SK-N-SH (cell line): Measurements from ENCODE around the gene CGB2. TPM values are rescaled to one million over a fixed set of nuclear protein-coding genes. Genes with fewer than 3 reads are reported as not detected.

ENCODE experiments used
- CTCF ChIA-PET: fragments of 300-600, 350-600 bp; formaldehyde crosslinking; extraction: SDS; loops from one replicate; lab custom pipeline; 2021; lab: Yijun Ruan, JAX
- POLR2A ChIA-PET: fragments of 350-600 bp; sonication (Branson Sonifier 250); formaldehyde crosslinking; extraction: SDS; loops from one replicate; lab custom pipeline; 2020; ENCODE audit warnings: antibody characterized with exemption, inconsistent platforms; lab: Yijun Ruan, JAX
- DNase-seq: peaks from one replicate; pipeline ENCODE4 v3.0.0; 2012
- H2AFZ ChIP-seq: fragments of 200-600 bp; sonication (generic); 2 replicates; pipeline ENCODE4 v1.8.1; 2016; ENCODE audit warnings: antibody characterized with exemption, mild to moderate bottlenecking, low read depth
- H3F3A ChIP-seq: fragments of 200-600 bp; sonication (generic); replicated peaks from 2 replicates; pipeline ENCODE3; 2016; ENCODE audit warnings: antibody characterized with exemption, mild to moderate bottlenecking; ENCODE audit not compliant: insufficient read depth
- H3K27ac ChIP-seq, 2 experiments: fragments of 200-500 bp in 1 of 2; fragments of 200-600 bp in 1 of 2; sonication (Bioruptor generic) in 1 of 2; sonication (generic), shearing (Covaris generic) in 1 of 2; 2 replicates each; pipeline versions ENCODE4 v1.5.1 to v1.6.1; 2014 to 2016; ENCODE audit warnings: low read depth in 2 of 2, inconsistent platforms in 1 of 2, low read length in 1 of 2, mild to moderate bottlenecking in 1 of 2, mixed read lengths in 1 of 2
- H3K27me3 ChIP-seq: fragments of 200-600 bp; sonication (generic), shearing (Covaris generic); 2 replicates; pipeline ENCODE4 v1.6.1; 2016; ENCODE audit warnings: mixed run types; ENCODE audit not compliant: insufficient read depth
- H3K36me3 ChIP-seq, 2 experiments: fragments of 200-500 bp in 1 of 2; fragments of 200-600 bp in 1 of 2; sonication (Bioruptor generic) in 1 of 2; sonication (generic) in 1 of 2; replicated peaks in 1 of 2; 2 replicates each; pipeline versions ENCODE3 to v1.5.1; 2014 to 2016; ENCODE audit warnings: low read length in 1 of 2, mild to moderate bottlenecking in 1 of 2; ENCODE audit not compliant: insufficient read depth in 2 of 2, control insufficient read depth in 1 of 2
- H3K4me1 ChIP-seq, 2 experiments: fragments of 200-500 bp in 1 of 2; fragments of 200-600 bp in 1 of 2; sonication (Bioruptor generic) in 1 of 2; sonication (generic), shearing (Covaris generic) in 1 of 2; 2 replicates each; pipeline versions ENCODE4 v1.5.1 to v1.6.1; 2014 to 2016; ENCODE audit warnings: low read depth in 1 of 2, low read length in 1 of 2, mixed run types in 1 of 2; ENCODE audit not compliant: insufficient read depth in 2 of 2, control insufficient read depth in 1 of 2
- H3K4me2 ChIP-seq: fragments of 200-600 bp; sonication (generic), shearing (Covaris generic); 2 replicates; pipeline ENCODE4 v1.6.1; 2017; ENCODE audit warnings: mixed run types
- H3K4me3 ChIP-seq, 2 experiments: fragments of 200-500 bp in 1 of 2; fragments of 200-600 bp in 1 of 2; sonication (Bioruptor generic) in 1 of 2; sonication (generic), shearing (Covaris generic) in 1 of 2; 2 replicates each; pipeline versions ENCODE4 v1.5.1 to v1.8.1; 2014 to 2016; ENCODE audit warnings: low read depth in 2 of 2, inconsistent platforms in 1 of 2, low read length in 1 of 2, mild to moderate bottlenecking in 1 of 2, mixed read lengths in 1 of 2, moderate library complexity in 1 of 2
- H3K79me2 ChIP-seq: fragments of 200-600 bp; sonication (generic); 2 replicates; pipeline ENCODE4 v1.8.1; 2017; ENCODE audit warnings: mild to moderate bottlenecking; ENCODE audit not compliant: insufficient read depth
- H3K9ac ChIP-seq: fragments of 200-600 bp; sonication (generic); 2 replicates; pipeline ENCODE4 v1.6.1; 2017; ENCODE audit warnings: mixed run types
- H3K9me2 ChIP-seq: fragments of 200-600 bp; sonication (generic); 2 replicates; pipeline ENCODE4 v1.6.1; 2017; ENCODE audit warnings: mixed run types
- H3K9me3 ChIP-seq: fragments of 200-600 bp; sonication (generic); 2 replicates; pipeline ENCODE4 v1.6.1; 2017; ENCODE audit warnings: mixed run types, mild to moderate bottlenecking, moderate library complexity
- H4K20me1 ChIP-seq: fragments of 200-600 bp; sonication (generic); 2 replicates; pipeline ENCODE4 v1.6.1; 2017; ENCODE audit warnings: mild to moderate bottlenecking, mixed run types; ENCODE audit not compliant: insufficient read depth
- EZH2phosphoT487 ChIP-seq: fragments of 200-600 bp; sonication (generic); IDR thresholded peaks from 2 replicates; pipeline ENCODE4 v1.6.1; 2017; ENCODE audit warnings: low read depth, mixed run types, mild to moderate bottlenecking, antibody characterized with exemption, moderate library complexity, borderline replicate concordance
- FOSL2 ChIP-seq: IDR thresholded peaks from 2 replicates; pipeline ENCODE4 v1.4.0; 2012; ENCODE audit warnings: low read depth, mild to moderate bottlenecking, moderate library complexity, borderline replicate concordance
- GABPA ChIP-seq: IDR thresholded peaks from 2 replicates; pipeline ENCODE4 v1.4.0; 2012; ENCODE audit warnings: low read depth, mild to moderate bottlenecking
- GATA2 ChIP-seq: sonication (generic); formaldehyde crosslinking; IDR thresholded peaks from 2 replicates; pipeline ENCODE4 v1.5.0; 2020; ENCODE audit warnings: mild to moderate bottlenecking, missing genetic modification reagents
- JUND ChIP-seq: IDR thresholded peaks from 2 replicates; pipeline ENCODE4 v1.4.0; 2012
- MEF2A ChIP-seq: IDR thresholded peaks from 2 replicates; pipeline ENCODE4 v1.4.0; 2012; ENCODE audit warnings: low read depth, borderline replicate concordance
- NFIC ChIP-seq: IDR thresholded peaks from 2 replicates; pipeline ENCODE4 v1.4.0; 2012; ENCODE audit warnings: borderline replicate concordance
- REST ChIP-seq: IDR thresholded peaks from 2 replicates; pipeline ENCODE4 v1.6.1; 2012; ENCODE audit warnings: mild to moderate bottlenecking, low read depth, low read length, moderate library complexity
- SIN3A ChIP-seq: IDR thresholded peaks from 2 replicates; pipeline ENCODE4 v1.6.1; 2012; ENCODE audit warnings: low read depth, mild to moderate bottlenecking, low read length, moderate library complexity, borderline replicate concordance
- USF1 ChIP-seq: IDR thresholded peaks from 2 replicates; pipeline ENCODE4 v1.4.0; 2012; ENCODE audit warnings: low read depth, borderline replicate concordance
- YY1 ChIP-seq: IDR thresholded peaks from 2 replicates; pipeline ENCODE4 v1.4.0; 2012; ENCODE audit warnings: low read depth, mild to moderate bottlenecking
- WGBS: methylation state at CpG from one replicate; pipeline ENCODE4 v1.1.6; 2017; ENCODE audit warnings: low lambda C conversion rate; 5-methylcytosine and 5-hydroxymethylcytosine counted together
- polyA plus RNA-seq, 3 experiments: library from polyadenylated mRNA; depleted of rRNA; stranded (reverse); fragments of >200 nt; gene quantifications; 2 replicates each; pipeline ENCODE4 v1.2.3, GENCODE V29; 2012
- TF ChIP-seq, protein P1 (sequence below): fragments of 150-350 bp; IDR thresholded peaks from 2 replicates; pipeline ENCODE4 v1.6.1; 2017; ENCODE audit warnings: antibody characterized with exemption, low read length, low read depth, borderline replicate concordance
- TF ChIP-seq, protein P2 (sequence below): IDR thresholded peaks from 2 replicates; pipeline ENCODE4; 2012
- TF ChIP-seq, protein P3 (sequence below): IDR thresholded peaks from 2 replicates; pipeline ENCODE4 v1.4.0; 2012; ENCODE audit warnings: low read depth

CGB2 gene
- polyA plus RNA-seq, 1 of the 3 experiments (the other 2 are of a cell fraction): 0.64 TPM

DNA sequence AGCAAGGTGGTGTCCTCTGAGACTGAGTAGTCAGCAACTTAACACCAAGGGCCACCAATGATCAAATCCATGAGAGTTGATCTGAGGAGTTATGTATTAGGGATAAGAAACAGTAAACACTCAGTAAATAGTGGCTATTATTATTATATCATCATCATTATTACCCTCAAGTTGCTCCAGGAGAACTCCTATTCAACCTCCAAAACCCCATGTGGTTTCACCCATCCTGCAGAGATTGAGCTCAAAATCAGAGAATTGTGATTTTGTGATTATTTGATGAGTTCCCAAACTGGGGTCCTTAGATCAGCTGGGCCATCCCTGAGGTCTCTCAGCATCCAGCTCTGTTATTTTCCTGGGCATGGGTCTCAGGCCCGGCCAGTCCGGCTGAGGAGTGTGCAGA lies 29.3 kb downstream of the CGB2 start:
- peaks cover 66% of the 10 kb centered on the region for H3K79me2 ChIP-seq
- H3K9me2 ChIP-seq: no peaks in the 10 kb centered on the region
- H3K27me3 ChIP-seq: no peaks in the 10 kb centered on the region
- ChIA-PET POLR2A (no interaction called here), CTCF (interaction anchor here (1.4 to 3.0 kb wide), 4 partner anchors 8 to 147 kb away, joined by 3 to 10 read pairs (median 6); partner anchors contain the start of genes GYS1 and RUVBL2)
- TF ChIP-seq, protein P1, sequence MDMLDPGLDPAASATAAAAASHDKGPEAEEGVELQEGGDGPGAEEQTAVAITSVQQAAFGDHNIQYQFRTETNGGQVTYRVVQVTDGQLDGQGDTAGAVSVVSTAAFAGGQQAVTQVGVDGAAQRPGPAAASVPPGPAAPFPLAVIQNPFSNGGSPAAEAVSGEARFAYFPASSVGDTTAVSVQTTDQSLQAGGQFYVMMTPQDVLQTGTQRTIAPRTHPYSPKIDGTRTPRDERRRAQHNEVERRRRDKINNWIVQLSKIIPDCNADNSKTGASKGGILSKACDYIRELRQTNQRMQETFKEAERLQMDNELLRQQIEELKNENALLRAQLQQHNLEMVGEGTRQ: no peak
- TF ChIP-seq GATA2 (CRISPR knock-in tag) (no peak), EZH2phosphoT487 (no peak)
- H3K9ac ChIP-seq: no peak overlapping the region
- no peak for DNase-seq
- H2AFZ ChIP-seq: no peak overlapping the region
- H3K9me3 ChIP-seq: no peaks in the 10 kb centered on the region
- no peak overlapping the region for H3K4me2 ChIP-seq
- peaks cover 0 to 23% of the 10 kb centered on the region in 2 experiments; a peak in 2 of 4 replicates for H3K4me1 ChIP-seq
- H3K4me3 ChIP-seq: no peak overlapping the region
- H3F3A ChIP-seq: peaks cover 12% of the 10 kb centered on the region
- no peaks in the 10 kb centered on the region for H3K36me3 ChIP-seq
- 100% methylated on average over 1 of the region's 2 CpGs for WGBS
- no peak overlapping the region for H3K27ac ChIP-seq
- no peaks in the 10 kb centered on the region for H4K20me1 ChIP-seq

DNA sequence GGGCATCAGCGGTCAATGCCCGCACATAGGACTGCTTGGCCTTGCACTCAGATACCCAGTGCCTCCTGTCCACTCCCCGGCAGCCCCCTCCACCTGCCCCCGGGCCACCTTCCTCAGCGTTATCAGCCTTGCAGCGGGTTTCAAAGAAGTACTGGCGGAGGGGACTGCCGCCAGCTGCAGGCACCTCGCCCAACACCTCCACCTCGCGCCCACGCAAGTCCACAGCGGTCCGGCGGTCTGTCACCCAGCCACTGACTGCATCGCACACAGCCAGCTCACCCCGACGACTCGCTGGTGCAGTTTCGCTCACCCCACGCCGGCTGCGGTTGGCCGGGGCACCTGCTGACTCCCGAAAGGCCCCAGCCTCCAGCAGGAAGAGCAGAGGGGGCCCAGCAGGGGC lies 29.8 kb downstream of the CGB2 start:
- H3F3A ChIP-seq: peaks cover 12% of the 10 kb centered on the region
- CTCF ChIA-PET: interaction anchor here (3.0 kb wide), 1 partner anchor 68 kb away, joined by 10 read pairs; the partner anchor contains the start of genes GYS1 and RUVBL2
- H3K4me2 ChIP-seq: no peak overlapping the region
- H3K79me2 ChIP-seq: peaks cover 64% of the 10 kb centered on the region
- H3K9me3 ChIP-seq: no peaks in the 10 kb centered on the region
- peaks cover 0 to 22% of the 10 kb centered on the region in 2 experiments; a peak in 2 of 4 replicates for H3K4me1 ChIP-seq
- DNase-seq: peak; percentile 31
- WGBS: 64% methylated on average over 22 of the region's 25 CpGs
- H3K4me3 ChIP-seq: no peak overlapping the region
- H3K27me3 ChIP-seq: no peaks in the 10 kb centered on the region
- H3K27ac ChIP-seq: no peak overlapping the region
- no peaks in the 10 kb centered on the region for H4K20me1 ChIP-seq
- POLR2A ChIA-PET: no interaction called here
- no peak overlapping the region for H2AFZ ChIP-seq
- no peak overlapping the region for H3K9ac ChIP-seq
- TF ChIP-seq YY1 (no peak), JUND (no peak), FOSL2 (no peak), USF1 (no peak), NFIC (no peak), GABPA (no peak), MEF2A (no peak), REST (no peak), SIN3A (no peak)
- TF ChIP-seq, protein P2, sequence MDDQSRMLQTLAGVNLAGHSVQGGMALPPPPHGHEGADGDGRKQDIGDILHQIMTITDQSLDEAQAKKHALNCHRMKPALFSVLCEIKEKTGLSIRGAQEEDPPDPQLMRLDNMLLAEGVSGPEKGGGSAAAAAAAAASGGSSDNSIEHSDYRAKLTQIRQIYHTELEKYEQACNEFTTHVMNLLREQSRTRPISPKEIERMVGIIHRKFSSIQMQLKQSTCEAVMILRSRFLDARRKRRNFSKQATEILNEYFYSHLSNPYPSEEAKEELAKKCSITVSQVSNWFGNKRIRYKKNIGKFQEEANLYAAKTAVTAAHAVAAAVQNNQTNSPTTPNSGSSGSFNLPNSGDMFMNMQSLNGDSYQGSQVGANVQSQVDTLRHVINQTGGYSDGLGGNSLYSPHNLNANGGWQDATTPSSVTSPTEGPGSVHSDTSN: no peak
- TF ChIP-seq, protein P3, sequence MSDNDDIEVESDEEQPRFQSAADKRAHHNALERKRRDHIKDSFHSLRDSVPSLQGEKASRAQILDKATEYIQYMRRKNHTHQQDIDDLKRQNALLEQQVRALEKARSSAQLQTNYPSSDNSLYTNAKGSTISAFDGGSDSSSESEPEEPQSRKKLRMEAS: no peak
- H3K36me3 ChIP-seq: no peaks in the 10 kb centered on the region
- no peaks in the 10 kb centered on the region for H3K9me2 ChIP-seq
